Ishikawa (cell line): ENCODE results near the gene ZNF385D.

ENCODE experiments used
- RAD21 ChIP-seq: IDR thresholded peaks from 2 replicates; pipeline ENCODE4 v1.6.1; 2012; ENCODE audit warnings: low read depth
- ZBTB7A ChIP-seq: IDR thresholded peaks from 2 replicates; pipeline ENCODE4 v1.6.1; 2012; ENCODE audit warnings: low read depth

GRCh38 chr3:21531909-21532308, 219.1 kb downstream of the ZNF385D start:
- TF ChIP-seq ZBTB7A (no peak), RAD21 (no peak)
